HG03196 (cell line): ENCODE data around the gene PCDHGA9.
"Not testable (repeated sequence)": the region's sequence is repeated elsewhere in the genome, so short reads cannot be mapped to it uniquely, and the experiment has no call there.

Experiments
- ATAC-seq: cut with Tn5 transposase; IDR thresholded peaks from one replicate; pipeline ENCODE4 v1.9.1; 2021; ENCODE audit not compliant: unreplicated experiment

The PCDHGA9 gene

DNA sequence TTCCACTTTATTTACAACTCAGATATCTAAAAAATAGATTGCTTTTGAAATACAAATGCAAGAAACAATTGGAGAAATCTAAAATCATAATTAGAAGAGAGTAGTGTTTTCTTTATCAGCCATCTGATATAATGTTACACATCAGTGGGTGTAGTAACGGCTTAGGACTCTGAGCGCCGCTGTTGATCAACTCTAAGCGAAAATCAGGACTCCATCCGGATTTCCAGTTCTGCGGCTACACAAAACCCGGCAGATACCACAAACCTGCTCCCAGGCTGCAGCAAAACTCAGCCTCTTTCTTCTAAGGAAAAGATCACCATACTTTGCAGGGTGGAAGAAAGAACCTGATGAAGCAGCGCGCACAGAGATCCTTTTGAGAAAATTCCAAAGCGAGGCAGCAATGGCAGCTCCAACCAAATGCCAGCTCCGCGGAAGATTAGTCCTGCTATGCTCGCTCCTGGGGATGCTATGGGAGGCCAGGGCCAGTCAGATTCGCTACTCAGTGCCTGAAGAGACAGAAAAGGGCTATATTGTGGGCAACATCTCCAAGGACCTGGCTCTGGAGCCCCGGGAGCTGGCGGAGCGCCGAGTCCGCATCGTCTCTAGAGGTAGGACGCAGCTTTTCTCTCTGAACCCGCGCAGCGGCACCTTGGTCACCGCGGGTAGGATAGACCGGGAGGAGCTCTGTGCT, at the start of gene PCDHGA9:
Gene PCDHGA9, plus strand, starts transcription at position 226 of the 691 bp plus-strand sequence. Its CDS starts 175 bp downstream, at position 401.
- ATAC-seq = no peak

DNA sequence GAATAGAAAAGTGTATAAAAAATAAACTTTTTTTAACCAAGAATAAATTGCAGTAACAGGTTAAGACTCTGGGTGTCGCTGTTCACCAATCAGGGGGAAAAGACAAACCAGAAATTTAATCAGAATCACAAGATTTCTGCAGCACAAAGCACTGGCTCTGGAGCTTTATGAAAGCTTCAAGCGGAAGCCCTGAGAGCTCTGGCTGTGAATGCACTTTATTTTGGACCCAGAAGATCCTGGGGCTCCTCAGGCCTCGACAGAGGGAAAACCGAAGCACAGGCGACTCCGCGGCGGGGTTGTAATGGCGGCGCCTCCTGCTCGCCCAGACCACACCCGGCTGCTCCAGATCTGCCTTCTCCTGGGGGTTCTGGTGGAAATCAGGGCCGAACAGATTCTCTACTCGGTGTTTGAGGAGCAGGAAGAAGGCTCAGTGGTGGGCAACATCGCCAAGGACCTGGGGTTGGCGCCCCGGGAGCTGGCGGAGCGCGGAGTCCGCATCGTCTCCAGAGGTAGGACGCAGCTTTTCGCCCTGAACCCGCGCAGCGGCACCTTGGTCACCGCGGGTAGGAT, 47.6 kb upstream of the PCDHGA9 start, which contains the start of gene PCDHGA4:
Gene PCDHGA4, plus strand, starts transcription at position 122 of the 570 bp plus-strand sequence. Its CDS starts 87 bp downstream, at position 209.
- ATAC-seq = no peak

DNA sequence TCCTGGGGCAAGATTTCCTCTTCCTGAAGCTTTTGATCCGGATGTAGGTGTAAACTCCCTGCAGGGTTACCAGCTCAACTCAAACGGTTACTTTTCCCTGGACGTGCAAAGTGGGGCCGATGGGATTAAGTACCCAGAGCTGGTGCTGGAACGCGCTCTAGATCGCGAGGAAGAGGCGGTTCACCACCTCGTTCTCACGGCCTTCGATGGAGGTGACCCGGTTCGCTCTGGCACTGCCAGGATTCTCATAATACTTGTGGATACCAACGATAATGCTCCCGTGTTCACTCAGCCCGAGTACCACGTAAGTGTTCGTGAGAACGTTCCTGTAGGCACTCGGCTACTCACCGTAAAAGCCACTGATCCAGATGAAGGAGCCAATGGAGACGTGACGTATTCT, 46.9 kb upstream of the PCDHGA9 start:
- no peak for ATAC-seq

DNA sequence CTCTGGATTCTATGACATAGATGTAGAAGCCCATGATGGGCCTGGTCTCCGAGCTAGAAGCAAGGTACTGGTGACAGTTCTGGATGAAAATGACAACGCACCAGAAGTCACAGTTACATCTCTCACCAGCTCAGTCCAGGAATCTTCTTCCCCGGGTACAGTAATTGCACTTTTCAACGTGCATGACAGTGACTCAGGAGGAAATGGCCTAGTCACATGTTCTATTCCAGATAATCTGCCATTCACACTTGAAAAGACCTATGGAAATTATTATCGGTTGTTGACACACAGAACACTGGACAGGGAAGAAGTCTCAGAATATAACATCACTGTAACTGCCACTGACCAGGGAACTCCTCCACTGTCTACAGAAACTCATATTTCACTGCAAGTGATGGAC, 46.4 kb upstream of the PCDHGA9 start:
- ATAC-seq = no peak

DNA sequence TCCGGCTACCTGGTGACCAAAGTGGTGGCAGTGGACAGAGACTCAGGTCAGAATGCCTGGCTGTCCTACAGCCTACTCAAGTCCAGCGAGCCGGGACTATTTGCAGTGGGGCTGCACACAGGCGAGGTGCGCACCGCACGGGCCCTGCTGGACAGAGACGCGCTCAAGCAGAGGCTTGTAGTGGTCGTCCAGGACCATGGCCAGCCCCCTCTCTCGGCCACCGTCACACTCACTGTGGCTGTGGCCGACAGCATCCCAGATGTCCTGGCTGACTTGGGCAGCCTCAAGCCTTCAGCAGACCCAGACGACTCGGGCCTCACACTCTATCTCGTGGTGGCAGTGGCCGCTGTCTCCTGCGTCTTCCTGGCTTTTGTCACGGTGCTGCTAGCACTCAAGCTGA, 45.6 kb upstream of the PCDHGA9 start:
- ATAC-seq = no peak

DNA sequence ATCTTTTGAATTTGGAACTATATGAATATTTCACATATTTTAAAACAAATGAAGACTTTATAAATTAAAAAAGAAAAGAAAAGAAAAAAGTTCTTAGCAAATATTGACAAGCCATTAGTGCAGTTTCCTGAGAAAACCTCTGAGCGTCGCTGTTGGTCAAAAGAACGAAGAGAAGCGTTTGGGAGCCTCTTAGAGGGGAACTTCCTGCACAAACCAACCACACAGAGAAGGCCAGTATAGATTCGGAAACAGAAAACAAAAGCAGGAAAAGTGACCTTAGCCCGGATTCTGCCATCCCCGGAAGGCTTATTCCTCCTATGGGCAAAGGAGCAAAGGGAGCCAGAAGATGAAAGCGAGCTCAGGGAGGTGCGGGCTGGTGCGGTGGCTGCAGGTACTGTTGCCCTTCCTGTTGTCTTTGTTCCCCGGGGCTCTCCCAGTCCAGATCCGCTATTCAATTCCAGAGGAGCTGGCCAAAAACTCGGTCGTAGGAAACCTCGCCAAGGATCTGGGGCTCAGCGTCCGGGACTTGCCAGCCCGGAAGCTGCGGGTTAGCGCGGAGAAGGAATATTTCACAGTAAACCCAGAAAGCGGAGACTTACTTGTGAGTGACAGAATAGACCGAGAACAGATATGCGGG, 42.7 kb upstream of the PCDHGA9 start, which contains the start of gene PCDHGB2:
Gene PCDHGB2, plus strand, starts transcription at position 205 of the 637 bp plus-strand sequence. Its CDS starts 142 bp downstream, at position 347.
- ATAC-seq = peak; percentile 63

DNA sequence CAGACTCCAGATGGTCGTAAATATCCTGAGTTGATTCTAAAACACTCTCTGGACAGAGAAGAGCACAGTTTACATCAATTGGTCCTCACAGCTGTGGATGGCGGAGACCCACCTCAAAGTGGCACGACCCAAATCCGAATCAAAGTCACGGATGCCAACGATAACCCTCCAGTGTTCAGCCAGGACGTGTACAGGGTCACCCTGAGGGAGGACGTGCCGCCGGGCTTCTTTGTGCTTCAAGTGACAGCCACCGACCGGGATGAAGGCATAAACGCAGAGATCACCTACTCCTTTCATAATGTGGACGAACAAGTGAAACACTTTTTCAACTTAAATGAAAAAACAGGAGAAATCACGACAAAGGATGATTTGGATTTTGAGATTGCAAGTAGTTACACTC, 41.9 kb upstream of the PCDHGA9 start:
- no peak for ATAC-seq

DNA sequence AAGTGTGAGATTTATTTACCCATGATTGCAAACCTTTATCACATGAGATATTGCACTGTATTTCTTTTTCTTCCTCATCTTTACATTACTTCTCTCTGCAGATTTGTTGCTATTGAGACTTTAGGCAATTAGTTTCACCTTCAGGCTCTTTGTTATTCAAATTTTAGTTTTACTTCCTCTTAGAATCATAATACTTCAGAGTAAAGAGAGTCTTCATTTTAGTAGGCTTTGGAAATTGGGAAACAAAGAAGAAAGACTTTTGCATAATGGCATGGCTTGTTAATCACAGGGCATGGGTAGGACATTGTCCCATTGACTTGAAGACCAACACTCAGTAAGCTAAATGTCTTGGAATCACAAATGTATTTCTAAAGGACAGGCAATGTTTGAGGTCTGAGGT, 39.9 kb upstream of the PCDHGA9 start:
- ATAC-seq = no peak

DNA sequence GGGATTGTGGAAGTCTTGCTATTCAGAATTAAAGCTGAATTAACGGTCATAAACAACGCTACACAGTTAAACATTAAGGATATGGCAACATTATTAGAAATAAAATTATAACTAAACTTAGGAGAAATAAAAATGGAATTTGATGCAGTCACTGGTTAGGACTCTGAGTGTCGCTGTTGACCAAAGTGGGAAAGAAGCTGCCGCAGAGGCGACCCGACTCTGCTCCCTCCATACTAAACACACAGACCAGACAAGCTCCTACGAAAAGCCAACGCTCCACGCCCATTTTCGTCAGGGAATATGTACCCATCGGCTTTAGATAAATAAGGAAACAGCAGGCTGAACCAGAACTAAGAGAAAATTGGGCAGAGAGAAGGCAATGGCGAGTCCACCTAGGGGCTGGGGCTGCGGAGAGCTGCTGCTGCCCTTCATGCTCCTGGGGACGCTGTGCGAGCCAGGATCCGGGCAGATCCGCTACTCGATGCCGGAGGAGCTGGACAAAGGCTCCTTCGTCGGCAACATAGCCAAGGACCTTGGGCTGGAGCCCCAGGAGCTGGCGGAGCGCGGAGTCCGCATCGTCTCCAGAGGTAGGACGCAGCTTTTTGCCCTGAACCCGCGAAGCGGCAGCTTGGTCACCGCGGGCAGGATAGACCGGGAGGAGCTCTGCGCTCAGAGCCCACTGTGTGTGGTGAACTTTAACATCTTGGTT, 38.5 kb upstream of the PCDHGA9 start, which contains the start of gene PCDHGA5:
Gene PCDHGA5, plus strand, starts transcription at position 211 of the 709 bp plus-strand sequence. Its CDS starts 169 bp downstream, at position 380.
- no peak for ATAC-seq

DNA sequence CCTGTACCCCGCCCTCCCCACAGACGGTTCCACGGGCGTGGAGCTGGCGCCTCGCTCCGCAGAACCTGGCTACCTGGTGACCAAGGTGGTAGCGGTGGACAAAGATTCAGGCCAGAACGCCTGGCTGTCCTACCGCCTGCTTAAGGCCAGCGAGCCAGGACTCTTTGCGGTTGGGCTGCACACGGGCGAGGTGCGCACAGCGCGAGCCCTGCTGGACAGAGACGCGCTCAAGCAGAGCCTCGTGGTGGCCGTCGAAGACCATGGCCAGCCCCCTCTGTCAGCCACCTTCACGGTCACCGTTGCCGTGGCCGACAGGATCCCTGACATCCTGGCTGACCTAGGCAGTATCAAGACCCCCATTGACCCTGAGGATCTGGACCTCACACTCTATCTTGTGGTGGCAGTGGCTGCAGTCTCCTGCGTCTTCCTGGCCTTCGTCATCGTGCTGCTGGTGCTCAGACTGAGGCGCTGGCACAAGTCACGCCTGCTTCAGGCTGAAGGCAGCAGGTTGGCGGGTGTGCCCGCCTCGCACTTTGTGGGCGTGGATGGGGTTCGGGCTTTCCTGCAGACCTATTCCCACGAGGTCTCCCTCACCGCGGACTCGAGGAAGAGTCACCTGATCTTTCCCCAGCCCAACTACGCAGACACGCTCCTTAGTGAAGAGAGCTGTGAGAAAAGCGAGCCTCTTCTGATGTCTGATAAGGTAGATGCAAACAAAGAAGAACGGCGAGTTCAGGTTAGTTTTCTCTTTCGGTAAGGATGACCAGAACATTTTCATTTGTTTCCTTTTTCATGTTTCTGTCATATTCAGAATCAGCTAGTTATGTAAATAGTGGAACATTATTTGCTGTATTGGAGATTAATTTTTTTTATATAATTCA, 36.3 kb upstream of the PCDHGA9 start:
- no peak for ATAC-seq

DNA sequence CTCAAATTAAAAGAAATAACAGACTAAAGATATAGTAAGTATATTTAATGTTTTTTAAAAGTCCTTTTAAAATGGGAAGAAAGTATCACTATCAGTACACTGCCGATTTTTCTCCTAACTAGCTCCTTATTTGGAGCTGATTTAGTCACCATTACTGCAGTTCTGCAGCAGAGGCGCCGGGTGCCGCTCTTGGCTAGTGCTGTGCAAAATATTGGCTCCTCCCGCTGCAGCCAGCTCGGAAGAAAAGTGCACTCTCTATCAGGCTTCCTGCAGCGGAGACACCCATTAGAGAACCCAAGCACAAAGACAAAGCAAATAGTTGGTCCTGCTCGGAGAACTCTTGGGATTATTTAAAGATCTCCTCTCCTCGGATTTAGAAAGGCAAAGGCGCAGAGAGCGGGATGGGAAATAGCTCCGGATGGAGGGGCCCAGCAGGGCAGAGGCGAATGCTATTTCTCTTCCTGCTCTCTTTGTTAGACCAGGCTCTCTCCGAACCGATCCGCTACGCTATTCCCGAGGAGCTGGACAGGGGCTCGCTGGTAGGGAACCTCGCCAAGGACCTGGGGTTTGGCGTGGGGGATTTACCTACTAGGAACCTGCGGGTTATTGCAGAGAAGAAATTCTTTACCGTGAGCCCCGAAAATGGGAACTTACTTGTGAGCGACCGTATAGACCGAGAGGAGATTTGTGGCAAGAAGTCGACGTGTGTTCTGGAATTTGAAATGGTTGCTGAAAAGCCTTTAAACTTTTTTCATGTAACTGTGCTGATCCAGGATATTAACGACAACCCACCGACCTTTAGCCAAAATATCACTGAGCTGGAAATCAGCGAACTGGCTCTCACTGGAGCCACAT, 32.4 kb upstream of the PCDHGA9 start, which contains the start of gene PCDHGB3:
Gene PCDHGB3, plus strand, starts transcription at position 249 of the 855 bp plus-strand sequence. Its CDS starts 153 bp downstream, at position 402.
- ATAC-seq = peak; percentile 69

DNA sequence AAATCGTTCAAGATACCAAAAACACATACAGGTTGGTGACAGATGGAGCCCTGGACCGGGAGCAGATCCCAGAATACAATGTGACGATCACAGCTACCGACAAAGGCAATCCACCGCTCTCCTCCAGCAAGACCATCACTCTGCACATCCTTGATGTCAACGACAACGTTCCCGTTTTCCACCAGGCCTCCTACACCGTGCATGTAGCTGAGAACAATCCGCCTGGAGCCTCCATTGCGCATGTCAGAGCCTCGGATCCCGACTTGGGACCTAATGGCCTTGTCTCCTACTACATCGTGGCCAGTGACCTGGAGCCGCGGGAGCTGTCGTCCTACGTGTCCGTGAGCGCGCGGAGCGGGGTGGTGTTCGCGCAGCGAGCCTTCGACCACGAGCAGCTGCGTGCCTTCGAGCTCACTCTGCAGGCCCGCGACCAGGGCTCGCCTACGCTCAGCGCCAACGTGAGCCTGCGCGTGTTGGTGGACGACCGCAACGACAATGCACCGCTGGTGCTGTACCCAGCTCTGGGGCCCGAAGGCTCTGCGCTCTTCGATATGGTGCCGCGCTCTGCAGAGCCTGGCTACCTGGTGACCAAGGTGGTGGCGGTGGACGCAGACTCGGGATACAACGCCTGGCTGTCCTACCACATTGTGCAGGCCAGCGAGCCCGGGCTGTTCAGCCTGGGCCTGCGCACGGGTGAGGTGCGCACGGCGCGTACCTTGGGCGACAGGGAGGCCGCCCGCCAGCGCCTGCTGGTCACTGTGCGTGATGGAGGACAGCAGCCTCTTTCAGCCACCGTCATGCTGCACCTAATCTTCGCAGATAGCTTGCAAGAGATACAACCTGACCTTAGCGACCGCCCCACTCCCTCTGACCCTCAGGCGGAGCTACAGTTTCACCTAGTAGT, 30.8 kb upstream of the PCDHGA9 start:
- ATAC-seq = no peak

DNA sequence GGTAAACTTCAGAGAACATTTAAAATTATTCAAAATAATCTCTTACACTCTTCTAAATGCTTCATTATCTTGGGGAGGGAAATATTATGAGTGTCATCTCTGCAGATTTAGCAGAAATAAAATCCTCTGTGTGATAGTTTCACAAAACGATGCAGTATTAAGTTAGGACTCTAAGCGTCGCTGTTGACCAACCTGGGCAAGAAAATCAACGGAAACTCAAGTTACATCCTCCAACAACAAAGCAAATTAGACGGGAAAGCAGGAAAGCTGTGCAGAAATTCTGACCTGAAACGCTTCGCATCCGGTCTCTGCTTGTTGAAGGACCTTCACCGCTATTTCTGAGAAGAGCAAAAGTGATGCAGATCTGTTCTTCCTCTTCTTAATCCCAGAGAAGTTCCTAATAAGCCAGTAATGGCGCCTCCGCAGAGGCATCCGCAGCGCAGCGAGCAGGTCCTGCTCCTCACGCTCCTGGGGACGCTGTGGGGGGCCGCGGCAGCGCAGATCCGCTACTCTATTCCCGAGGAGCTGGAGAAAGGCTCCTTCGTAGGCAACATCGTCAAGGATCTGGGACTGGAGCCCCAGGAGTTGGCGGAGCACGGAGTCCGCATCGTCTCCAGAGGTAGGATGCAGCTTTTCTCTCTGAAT, 28.8 kb upstream of the PCDHGA9 start, which contains the start of gene PCDHGA6:
Gene PCDHGA6, plus strand, starts transcription at position 219 of the 645 bp plus-strand sequence. Its CDS starts 193 bp downstream, at position 412.
- ATAC-seq = no peak

DNA sequence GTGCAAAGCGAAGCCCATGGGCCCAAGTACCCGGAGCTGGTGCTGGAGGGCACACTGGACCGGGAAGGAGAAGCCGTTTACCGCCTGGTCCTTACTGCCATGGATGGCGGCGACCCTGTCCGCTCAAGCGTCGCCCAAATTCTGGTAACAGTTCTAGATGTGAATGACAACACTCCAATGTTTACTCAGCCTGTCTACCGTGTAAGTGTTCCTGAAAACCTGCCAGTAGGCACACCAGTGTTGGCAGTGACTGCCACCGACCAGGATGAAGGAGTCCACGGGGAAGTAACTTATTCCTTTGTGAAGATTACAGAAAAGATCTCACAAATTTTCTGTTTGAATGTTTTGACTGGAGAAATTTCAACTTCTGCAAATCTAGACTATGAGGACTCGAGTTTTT, 28.0 kb upstream of the PCDHGA9 start:
- ATAC-seq = no peak

DNA sequence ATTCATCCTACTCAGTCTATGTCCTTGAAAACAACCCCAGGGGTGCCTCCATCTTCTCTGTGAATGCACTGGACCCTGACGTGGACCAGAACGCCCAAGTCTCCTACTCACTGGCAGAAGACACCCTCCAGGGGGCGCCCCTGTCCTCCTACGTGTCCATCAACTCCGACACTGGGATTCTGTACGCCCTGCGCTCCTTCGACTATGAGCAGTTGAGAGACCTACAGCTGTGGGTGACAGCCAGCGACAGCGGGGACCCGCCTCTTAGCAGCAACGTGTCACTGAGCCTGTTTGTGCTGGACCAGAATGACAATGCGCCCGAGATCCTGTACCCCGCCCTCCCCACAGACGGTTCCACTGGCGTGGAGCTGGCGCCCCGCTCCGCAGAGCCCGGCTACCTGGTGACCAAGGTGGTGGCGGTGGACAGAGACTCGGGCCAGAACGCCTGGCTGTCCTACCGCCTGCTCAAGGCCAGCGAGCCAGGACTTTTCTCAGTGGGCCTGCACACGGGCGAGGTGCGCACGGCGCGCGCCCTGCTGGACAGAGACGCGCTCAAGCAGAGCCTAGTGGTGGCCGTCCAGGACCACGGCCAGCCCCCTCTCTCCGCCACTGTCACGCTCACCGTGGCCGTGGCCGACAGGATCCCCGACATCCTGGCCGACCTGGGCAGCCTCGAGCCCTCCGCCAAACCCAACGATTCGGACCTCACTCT, 27.0 kb upstream of the PCDHGA9 start:
- ATAC-seq = not testable (repeated sequence)

DNA sequence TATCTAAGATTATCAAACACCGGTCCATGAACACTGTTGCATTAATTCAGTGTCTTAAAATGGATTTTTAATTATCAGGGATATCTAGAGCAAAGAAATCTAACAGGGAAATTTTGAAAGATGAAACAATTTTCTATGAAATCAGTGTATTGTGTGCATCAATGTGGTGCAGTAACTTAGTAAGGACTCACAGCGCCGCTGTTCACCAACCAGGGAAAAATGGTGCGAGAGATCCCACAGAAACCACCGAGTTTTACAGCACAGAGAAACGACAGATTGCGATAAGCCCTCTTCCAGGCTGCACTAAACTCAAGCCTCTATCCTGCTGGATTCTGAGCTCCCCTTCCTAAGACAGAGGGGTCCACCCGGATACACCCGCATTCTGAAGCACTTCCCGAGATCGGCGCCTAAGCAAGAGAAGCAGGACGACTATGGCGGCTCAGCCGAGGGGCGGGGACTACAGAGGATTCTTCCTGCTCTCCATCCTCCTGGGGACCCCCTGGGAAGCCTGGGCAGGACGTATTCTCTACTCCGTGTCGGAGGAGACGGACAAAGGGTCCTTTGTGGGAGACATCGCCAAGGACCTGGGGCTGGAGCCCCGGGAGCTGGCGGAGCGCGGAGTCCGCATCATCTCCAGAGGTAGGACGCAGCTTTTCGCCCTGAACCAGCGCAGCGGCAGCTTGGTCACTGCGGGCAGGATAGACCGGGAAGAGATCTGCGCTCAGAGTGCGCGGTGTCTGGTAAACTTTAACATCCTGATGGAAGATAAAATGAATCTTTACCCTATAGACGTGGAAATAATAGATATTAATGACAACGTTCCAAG, 19.9 kb upstream of the PCDHGA9 start, which contains the start of gene PCDHGA7:
Gene PCDHGA7, plus strand, starts transcription at position 274 of the 826 bp plus-strand sequence. Its CDS starts 158 bp downstream, at position 432.
- no peak for ATAC-seq
